GM12875 (cell line): Measurements from ENCODE around the gene NAXD.
"Not testable (repeated sequence)": the region's sequence is repeated elsewhere in the genome, so short reads cannot be mapped to it uniquely, and the experiment has no call there.

Experiments
- H3K4me3 ChIP-seq: one replicate; pipeline ENCODE4 v1.5.1; 2011; ENCODE audit warnings: low read depth, low read length, control low read depth
- CTCF ChIP-seq: IDR thresholded peaks from 2 replicates; pipeline ENCODE4 v1.5.1; 2011; ENCODE audit warnings: low read depth, mild to moderate bottlenecking, control low read depth, inconsistent platforms, low read length, moderate library complexity, borderline replicate concordance; ENCODE audit not compliant: insufficient read depth

NAXD gene

GRCh38 chr13:110653851-110654250 lies 38.5 kb downstream of the NAXD start:
- TF ChIP-seq CTCF: no peak

GRCh38 chr13:110657196-110657595 lies 41.9 kb downstream of the NAXD start:
- TF ChIP-seq CTCF: no peak

More at GRCh38 chr13:110653851-110654250, 38.5 kb downstream of the NAXD start:
- no peak overlapping the region for H3K4me3 ChIP-seq

GRCh38 chr13:110658218-110658911 lies 43.0 kb downstream of the NAXD start:
- not testable (repeated sequence) for H3K4me3 ChIP-seq

More at GRCh38 chr13:110657196-110657595, 41.9 kb downstream of the NAXD start:
- no peak overlapping the region for H3K4me3 ChIP-seq

- no peak for TF ChIP-seq CTCF
- no peak overlapping the region for H3K4me3 ChIP-seq
Measured at GRCh38 chr13:110661256-110661655, 45.9 kb downstream of the NAXD start.

- no peak overlapping the region for H3K4me3 ChIP-seq
- no peak for TF ChIP-seq CTCF
Measured at GRCh38 chr13:110662091-110662490, 46.7 kb downstream of the NAXD start.

DNA sequence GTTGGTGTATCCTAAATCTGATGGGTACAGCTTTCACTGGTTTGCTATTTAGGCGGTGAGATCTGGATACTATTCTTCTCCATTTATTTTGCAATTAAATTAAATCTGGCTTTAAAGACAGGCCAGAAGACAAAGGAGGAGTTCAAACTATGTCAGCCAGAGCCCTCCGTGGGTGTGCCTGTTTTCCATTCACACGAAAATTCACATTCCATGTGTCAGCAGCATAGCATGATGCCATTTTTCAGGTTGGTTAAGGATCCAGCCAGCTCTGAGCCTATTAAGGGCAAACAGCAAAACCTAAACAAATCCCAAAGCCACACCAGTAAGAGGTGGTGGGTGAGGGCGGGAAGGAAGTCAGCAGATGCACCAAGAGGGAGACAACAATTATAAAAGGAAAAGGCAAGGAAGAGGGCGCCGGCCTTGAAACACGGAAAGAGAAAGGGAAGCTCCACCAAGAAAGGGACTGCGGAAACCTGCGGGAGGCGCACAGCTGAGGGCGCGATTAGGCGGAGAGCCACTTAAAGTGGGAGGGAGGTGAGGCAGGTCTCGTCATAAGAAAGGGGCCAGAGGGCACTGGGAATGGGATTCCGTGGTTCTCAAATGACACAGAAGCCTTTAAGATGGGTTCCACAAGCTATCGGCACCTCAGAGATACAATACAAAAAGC lies 47.6 kb downstream of the NAXD start:
- H3K4me3 ChIP-seq: no peak overlapping the region
- TF ChIP-seq CTCF: no peak

DNA sequence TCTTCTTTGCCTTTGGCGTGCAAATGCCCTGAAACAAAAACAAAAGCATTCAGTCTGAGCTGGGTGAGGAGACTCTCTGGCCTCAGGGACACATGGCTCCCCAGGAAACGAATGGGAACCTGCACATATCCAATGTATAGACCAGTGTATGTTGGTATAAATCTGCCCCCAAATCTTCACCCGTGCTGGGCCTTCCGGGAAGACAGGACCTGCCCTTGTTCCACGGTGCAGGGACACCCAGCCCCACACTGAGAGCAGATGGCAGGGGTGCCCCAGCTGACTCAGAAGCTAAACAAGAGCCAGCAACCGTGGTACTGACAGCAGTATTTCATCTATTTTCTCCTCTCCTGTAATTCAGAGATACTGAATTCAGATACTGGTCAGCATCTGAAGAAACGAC lies 48.1 kb downstream of the NAXD start:
- H3K4me3 ChIP-seq: no peak overlapping the region
- TF ChIP-seq CTCF: no peak
